Erythroblast (primary cell): ENCODE measurements around the gene CCL28.

Experiments used
- GATA1 ChIP-seq: IDR thresholded peaks from 2 replicates; pipeline ENCODE4 v1.6.1; 2011; ENCODE audit warnings: low read depth, mild to moderate bottlenecking, control low read depth, low read length, moderate library complexity
- POLR2A ChIP-seq: IDR thresholded peaks from 2 replicates; pipeline ENCODE4 v1.6.1; 2011; ENCODE audit warnings: mild to moderate bottlenecking, low read length

DNA sequence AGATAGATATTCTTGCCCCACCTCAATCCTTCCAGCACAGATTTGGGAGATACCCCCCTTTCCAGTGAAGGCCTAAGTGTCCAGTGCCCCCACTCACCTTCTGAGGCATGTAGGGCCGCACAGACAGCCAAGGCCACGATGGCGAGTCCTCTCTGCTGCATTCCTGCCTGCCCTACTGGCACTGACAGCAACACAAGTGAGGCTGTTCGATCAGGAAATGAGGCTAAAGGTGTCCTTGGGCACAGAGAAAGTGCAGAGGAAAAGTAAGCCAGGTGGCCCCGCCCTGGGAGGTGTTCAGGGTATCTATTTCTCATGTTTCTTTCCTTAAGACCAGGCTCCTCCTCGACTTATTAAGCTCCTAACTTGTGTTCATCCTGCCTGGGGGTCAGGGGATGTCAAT lies at the start of gene CCL28:
- TF ChIP-seq POLR2A, result no peak
- no peak for TF ChIP-seq GATA1
